Measurements from ENCODE around the gene NME3. TPM values are rescaled to one million over a fixed set of nuclear protein-coding genes. Genes with fewer than 3 reads are reported as not detected.

NME3 gene
- total and polyA plus RNA-seq, 4 donors = 10.4 to 38.0 (median 19.4) TPM

- H3K9me3 ChIP-seq (ENCODE audit: control insufficient read depth in 4 of 4, low read length in 3 of 4) = no peaks in the 10 kb centered on the region
- H3K9ac ChIP-seq (ENCODE audit: low read depth in 1 of 2, low read length in 2 of 2) = no peak overlapping the region
- H3K4me1 ChIP-seq (ENCODE audit: control insufficient read depth in 4 of 4, insufficient read depth in 4 of 4, low read length in 3 of 4) = no peaks in the 10 kb centered on the region
- H3K27ac ChIP-seq (ENCODE audit: low read depth in 1 of 2, low read length in 2 of 2) = no peak overlapping the region
- WGBS = 97% methylated on average over 15 of the region's 15 CpGs
- DNase-seq (ENCODE audit: low spot score) = no peak
- H3K27me3 ChIP-seq (ENCODE audit: control insufficient read depth in 4 of 4, insufficient read depth in 4 of 4, low read length in 3 of 4) = no peaks in the 10 kb centered on the region
- no peak for TF ChIP-seq RXRA (IDR thresholded peaks at IDR 0.05)
- no peak for TF ChIP-seq YY1 (IDR thresholded peaks at IDR 0.05)
- TF ChIP-seq HNF4G (IDR thresholded peaks at IDR 0.05) = no peak
- TF ChIP-seq NR2F2 (IDR thresholded peaks at IDR 0.05) = no peak
- TF ChIP-seq ZBTB33 (IDR thresholded peaks at IDR 0.05) = no peak
- TF ChIP-seq JUND (IDR thresholded peaks at IDR 0.05) = no peak
- no peak for TF ChIP-seq EGR1 (IDR thresholded peaks at IDR 0.05; ENCODE audit: low read depth in 2 of 2)
- no peak for TF ChIP-seq MAX (IDR thresholded peaks at IDR 0.05)
- TF ChIP-seq FOXA2 (IDR thresholded peaks at IDR 0.05) = no peak
- TF ChIP-seq FOXA1 (IDR thresholded peaks at IDR 0.05) = no peak
- no peak for TF ChIP-seq ATF3 (IDR thresholded peaks at IDR 0.05)
- no peak for TF ChIP-seq RAD21 (IDR thresholded peaks at IDR 0.05)
- TF ChIP-seq TAF1 (conservative IDR thresholded peaks at IDR 0.05) = no peak
- TF ChIP-seq SP1 (IDR thresholded peaks at IDR 0.05) = no peak
- no peak for TF ChIP-seq HNF4A (conservative IDR thresholded peaks at IDR 0.05)
- no peak for TF ChIP-seq REST (IDR thresholded peaks at IDR 0.05)
- no peak for TF ChIP-seq CTCF (IDR thresholded peaks at IDR 0.05; ENCODE audit: low read depth, low read length, missing input control)
- H3K36me3 ChIP-seq (ENCODE audit: control insufficient read depth in 4 of 4, insufficient read depth in 3 of 4, low read depth in 1 of 4, low read length in 3 of 4) = peaks cover 9 to 56% (median 18%) of the 10 kb centered on the region in 4 donors
- no peak overlapping the region for H3K4me3 ChIP-seq (ENCODE audit: low read depth in 1 of 3, low read length in 3 of 3)
These were observed 9.6 kb downstream of the NME3 start for GRCh38 chr16:1761751-1762150.

GRCh38 chr16:1760911-1761310, 10.4 kb downstream of the NME3 start:
- H3K4me1 ChIP-seq (ENCODE audit: control insufficient read depth in 4 of 4, insufficient read depth in 4 of 4, low read length in 3 of 4) = no peaks in the 10 kb centered on the region

More at GRCh38 chr16:1760911-1761310, 10.4 kb downstream of the NME3 start:
- 96% methylated on average over 15 of the region's 15 CpGs for WGBS
- no peak overlapping the region for H3K4me3 ChIP-seq (ENCODE audit: low read depth in 1 of 3, low read length in 3 of 3)
- H3K36me3 ChIP-seq (ENCODE audit: control insufficient read depth in 4 of 4, insufficient read depth in 3 of 4, low read depth in 1 of 4, low read length in 3 of 4) = peaks cover 7 to 49% (median 17%) of the 10 kb centered on the region in 4 donors
- TF ChIP-seq CTCF (IDR thresholded peaks at IDR 0.05; ENCODE audit: low read depth, low read length, missing input control) (no peak), YY1 (IDR thresholded peaks at IDR 0.05) (no peak), TAF1 (conservative IDR thresholded peaks at IDR 0.05) (no peak), HNF4A (conservative IDR thresholded peaks at IDR 0.05) (no peak), ZBTB33 (IDR thresholded peaks at IDR 0.05) (no peak), SP1 (IDR thresholded peaks at IDR 0.05) (no peak), FOXA1 (IDR thresholded peaks at IDR 0.05) (no peak)
- no peaks in the 10 kb centered on the region for H3K9me3 ChIP-seq (ENCODE audit: control insufficient read depth in 4 of 4, low read length in 3 of 4)
- H3K27me3 ChIP-seq (ENCODE audit: control insufficient read depth in 4 of 4, insufficient read depth in 4 of 4, low read length in 3 of 4) = no peaks in the 10 kb centered on the region
- no peak overlapping the region for H3K9ac ChIP-seq (ENCODE audit: low read depth in 1 of 2, low read length in 2 of 2)
- no peak for DNase-seq (ENCODE audit: low spot score)
- no peak overlapping the region for H3K27ac ChIP-seq (ENCODE audit: low read depth in 1 of 2, low read length in 2 of 2)
